ENCODE data around the gene CPNE6. TPM values are rescaled to one million over a fixed set of nuclear protein-coding genes. Genes with fewer than 3 reads are reported as not detected.

The CPNE6 gene
- total RNA-seq, 1 donor from 2014 or later: not detected

DNA sequence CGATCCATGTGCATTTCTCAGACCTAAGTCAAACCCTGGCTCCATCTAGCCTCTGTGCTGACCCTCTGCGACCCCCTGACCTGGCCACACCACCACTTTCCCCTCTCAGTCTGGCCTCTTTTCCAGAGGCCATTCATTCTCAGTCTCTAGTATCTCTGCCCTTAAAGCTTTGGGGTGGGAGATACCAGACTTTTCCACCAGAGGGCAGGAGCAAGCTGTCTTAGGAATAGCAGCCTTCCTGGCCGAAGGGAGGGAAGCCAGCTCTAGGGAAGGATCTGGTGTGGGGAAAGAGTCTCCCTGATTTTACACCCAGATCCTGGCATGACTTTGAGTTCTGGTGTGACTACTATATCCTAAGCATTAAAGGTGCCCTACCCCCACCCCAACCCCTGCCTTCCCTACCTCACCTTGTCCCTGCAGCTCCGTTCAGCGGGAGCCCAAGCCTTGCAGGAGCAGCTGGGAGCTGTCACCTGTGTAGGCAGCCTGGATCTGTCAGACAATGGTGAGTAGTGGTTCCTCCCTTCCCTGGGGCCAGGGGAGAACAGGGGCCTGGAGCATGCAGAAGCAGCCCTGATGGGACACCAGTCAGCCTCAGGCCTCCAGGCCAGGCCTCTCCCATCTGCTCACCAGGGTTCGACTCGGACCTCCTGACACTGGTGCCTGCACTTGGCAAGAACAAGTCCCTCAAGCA lies 13.0 kb upstream of the CPNE6 start:
- Mint-ChIP-seq H3K27me3 (no peaks in the 10 kb centered on the region), H3K4me1 (peaks cover 11% of the 10 kb centered on the region), H3K4me3 (no peak overlapping the region), H3K9me3 (no peaks in the 10 kb centered on the region), H3K27ac (no peak overlapping the region), H3K36me3 (ENCODE audit: low read depth) (no peaks in the 10 kb centered on the region)
- DNase-seq: peak; percentile 89
- intact Hi-C loops (cut with micrococcal nuclease): loop anchor here (1.0 to 5.0 kb wide), 3 partner anchors 32 to 104 kb away; partner anchors contain the start of gene IRF9

DNA sequence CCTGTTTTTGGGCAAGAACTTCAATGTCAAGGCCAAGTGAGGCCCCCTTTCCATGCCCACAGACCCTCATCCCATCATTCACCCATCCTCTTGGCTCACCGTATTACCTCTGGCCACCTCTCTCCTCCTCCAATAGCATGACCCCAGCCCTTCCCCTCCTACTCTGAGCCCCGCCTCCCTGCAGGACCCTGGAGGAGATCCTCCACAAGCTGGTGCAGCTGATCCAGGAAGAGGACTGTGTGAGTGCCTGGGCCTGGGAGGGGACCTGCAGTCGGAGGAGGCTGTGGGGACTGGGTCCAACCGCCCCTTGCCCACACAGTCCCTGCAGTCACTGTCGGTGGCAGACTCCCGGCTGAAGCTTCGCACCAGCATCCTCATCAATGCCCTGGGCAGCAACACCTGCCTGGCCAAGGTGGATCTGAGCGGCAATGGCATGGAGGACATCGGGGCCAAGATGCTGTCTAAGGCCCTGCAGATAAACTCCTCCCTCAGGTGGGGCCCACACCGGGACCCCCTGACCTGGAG lies 12.3 kb upstream of the CPNE6 start:
- Mint-ChIP-seq H3K27me3 (no peaks in the 10 kb centered on the region), H3K4me1 (peaks cover 7% of the 10 kb centered on the region), H3K4me3 (no peak overlapping the region), H3K36me3 (ENCODE audit: low read depth) (no peaks in the 10 kb centered on the region), H3K27ac (no peak overlapping the region), H3K9me3 (no peaks in the 10 kb centered on the region)
- no peak for DNase-seq
- intact Hi-C loops (cut with micrococcal nuclease): loop anchor here (1.0 to 5.0 kb wide), 3 partner anchors 31 to 103 kb away; partner anchors contain the start of gene IRF9

GRCh38 chr14:24059841-24060388 lies 11.4 kb upstream of the CPNE6 start:
- Mint-ChIP-seq H3K9me3 (no peaks in the 10 kb centered on the region), H3K4me3 (no peak overlapping the region), H3K4me1 (peaks cover 7% of the 10 kb centered on the region), H3K36me3 (ENCODE audit: low read depth) (no peaks in the 10 kb centered on the region), H3K27me3 (no peaks in the 10 kb centered on the region), H3K27ac (no peak overlapping the region)
- intact Hi-C loops (cut with micrococcal nuclease): loop anchor here (5.0 kb wide), 1 partner anchor 102 kb away; the partner anchor contains the start of gene IRF9
- DNase-seq: no peak

DNA sequence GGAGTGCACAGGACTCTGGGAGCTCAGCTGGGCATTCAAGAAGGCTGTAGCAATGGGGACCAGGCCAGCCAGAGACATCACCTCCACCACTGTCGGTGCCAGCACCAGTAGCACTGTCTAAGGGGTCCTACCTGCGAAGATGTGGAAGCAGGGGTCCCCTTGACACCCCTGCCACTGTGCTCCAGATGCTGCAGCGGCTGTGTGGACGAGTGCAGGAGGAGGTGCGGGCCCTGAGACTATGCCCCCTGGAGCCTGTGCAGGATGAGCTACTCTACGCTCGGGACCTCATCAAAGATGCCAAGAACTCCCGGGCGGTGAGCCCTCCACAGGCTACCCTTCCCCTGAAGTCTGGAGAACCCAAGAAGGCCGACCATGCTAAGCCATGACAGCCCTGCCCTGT lies 10.9 kb upstream of the CPNE6 start:
- Mint-ChIP-seq H3K27me3 (no peaks in the 10 kb centered on the region), H3K27ac (no peak overlapping the region), H3K4me1 (peaks cover 7% of the 10 kb centered on the region), H3K4me3 (no peak overlapping the region), H3K9me3 (no peaks in the 10 kb centered on the region), H3K36me3 (ENCODE audit: low read depth) (no peaks in the 10 kb centered on the region)
- intact Hi-C loops (cut with micrococcal nuclease): no loop called here
- DNase-seq: no peak

GRCh38 chr14:24060984-24061913 lies 10.1 kb upstream of the CPNE6 start:
- Mint-ChIP-seq H3K27me3 (no peaks in the 10 kb centered on the region), H3K27ac (no peak overlapping the region), H3K9me3 (no peaks in the 10 kb centered on the region), H3K4me3 (no peak overlapping the region), H3K4me1 (peaks cover 7% of the 10 kb centered on the region), H3K36me3 (ENCODE audit: low read depth) (no peaks in the 10 kb centered on the region)
- no peak for DNase-seq
- intact Hi-C loops (cut with micrococcal nuclease): no loop called here

GRCh38 chr14:24062216-24062980 lies 9.0 kb upstream of the CPNE6 start:
- DNase-seq: no peak
- Mint-ChIP-seq H3K4me1 (peaks cover 7% of the 10 kb centered on the region), H3K9me3 (no peaks in the 10 kb centered on the region), H3K27me3 (peaks cover 3% of the 10 kb centered on the region), H3K27ac (no peak overlapping the region), H3K36me3 (ENCODE audit: low read depth) (no peaks in the 10 kb centered on the region), H3K4me3 (no peak overlapping the region)
- intact Hi-C loops (cut with micrococcal nuclease): no loop called here

DNA sequence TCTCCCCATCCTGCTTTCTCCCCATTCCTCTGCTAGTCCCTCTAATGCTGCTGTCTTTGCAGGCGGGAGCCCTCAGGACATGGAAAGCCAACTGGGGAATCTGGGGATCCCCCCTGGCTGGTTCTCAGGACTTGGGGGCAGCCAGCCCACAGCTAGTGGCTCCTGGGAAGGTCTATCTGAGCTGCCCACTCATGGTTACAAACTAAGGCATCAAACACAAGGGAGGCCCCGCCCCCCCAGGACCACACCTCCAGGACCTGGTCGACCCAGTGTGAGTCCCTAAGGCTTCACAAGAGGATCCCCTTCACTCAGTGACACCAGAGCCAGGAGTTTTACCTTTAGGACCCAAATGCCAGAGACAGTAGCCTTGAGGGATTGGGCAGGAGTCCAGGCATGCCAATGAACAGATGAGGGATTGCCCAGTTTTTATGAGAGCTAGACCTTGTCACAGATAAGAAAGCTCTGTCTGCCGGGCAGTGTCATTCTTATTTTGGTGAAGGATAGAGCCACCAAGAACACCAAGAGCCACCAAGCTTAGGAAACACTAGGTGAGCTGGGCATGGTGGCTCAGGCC lies 8.0 kb upstream of the CPNE6 start:
- peak overlapping the region; percentile 15 for H3K27ac Mint-ChIP-seq
- peaks cover 5% of the 10 kb centered on the region for H3K27me3 Mint-ChIP-seq

GRCh38 chr14:24064091-24064795 lies 7.1 kb upstream of the CPNE6 start:
- no peak overlapping the region for H3K27ac Mint-ChIP-seq
- H3K36me3 Mint-ChIP-seq (ENCODE audit: low read depth): no peaks in the 10 kb centered on the region
- H3K4me1 Mint-ChIP-seq: no peaks in the 10 kb centered on the region
- H3K4me3 Mint-ChIP-seq: no peak overlapping the region
- no peak for DNase-seq
- intact Hi-C loops (cut with micrococcal nuclease): no loop called here
- H3K27me3 Mint-ChIP-seq: peaks cover 5% of the 10 kb centered on the region
- no peaks in the 10 kb centered on the region for H3K9me3 Mint-ChIP-seq

More for the DNA sequence above, 8.0 kb upstream of the CPNE6 start:
- H3K36me3 Mint-ChIP-seq (ENCODE audit: low read depth): no peaks in the 10 kb centered on the region
- H3K4me1 Mint-ChIP-seq: peaks cover 4% of the 10 kb centered on the region
- intact Hi-C loops (cut with micrococcal nuclease): no loop called here
- no peak overlapping the region for H3K4me3 Mint-ChIP-seq
- DNase-seq: no peak
- H3K9me3 Mint-ChIP-seq: no peaks in the 10 kb centered on the region

GRCh38 chr14:24064856-24065255 lies 6.5 kb upstream of the CPNE6 start:
- no peaks in the 10 kb centered on the region for H3K9me3 Mint-ChIP-seq
- no peaks in the 10 kb centered on the region for H3K36me3 Mint-ChIP-seq (ENCODE audit: low read depth)
- intact Hi-C loops (cut with micrococcal nuclease): no loop called here
- no peak for DNase-seq
- H3K4me3 Mint-ChIP-seq: no peak overlapping the region
- no peak overlapping the region for H3K27ac Mint-ChIP-seq
- H3K27me3 Mint-ChIP-seq: peaks cover 5% of the 10 kb centered on the region
- no peaks in the 10 kb centered on the region for H3K4me1 Mint-ChIP-seq

GRCh38 chr14:24065408-24065807 lies 6.0 kb upstream of the CPNE6 start:
- Mint-ChIP-seq H3K4me3 (no peak overlapping the region), H3K4me1 (peaks cover 3% of the 10 kb centered on the region), H3K36me3 (ENCODE audit: low read depth) (no peaks in the 10 kb centered on the region), H3K27ac (no peak overlapping the region), H3K9me3 (no peaks in the 10 kb centered on the region), H3K27me3 (peaks cover 8% of the 10 kb centered on the region)
- intact Hi-C loops (cut with micrococcal nuclease): no loop called here
- no peak for DNase-seq

- Mint-ChIP-seq H3K27me3 (peaks cover 8% of the 10 kb centered on the region), H3K4me1 (peaks cover 11% of the 10 kb centered on the region), H3K9me3 (no peaks in the 10 kb centered on the region), H3K4me3 (no peak overlapping the region), H3K36me3 (ENCODE audit: low read depth) (no peaks in the 10 kb centered on the region), H3K27ac (no peak overlapping the region)
- intact Hi-C loops (cut with micrococcal nuclease): no loop called here
- no peak for DNase-seq
Measured at GRCh38 chr14:24066496-24067132, 4.7 kb upstream of the CPNE6 start.

All from activated CD4-positive, alpha-beta T cell treated with anti-CD3 and anti-CD28 coated beads, Interleukin-2, amount 10 ng/mL, durations not matched to agents 24 days and 14 days (primary cell).